Gastroesophageal sphincter (tissue), 4 donors: ENCODE data around the gene GRIA4. TPM values are rescaled to one million over a fixed set of nuclear protein-coding genes. Genes with fewer than 3 reads are reported as not detected.

Experiments
- ATAC-seq: fragments of 150-250 bp; one replicate; pipeline ENCODE4 v1.9.1; 2016; ENCODE audit warnings: mild to moderate bottlenecking, moderate library complexity
- H3K27ac ChIP-seq, 4 donors: fragments of 200-600 bp; sonication (generic) in 3 of 4; 1 replicate in 3 of 4; 2 replicates in 1 of 4; pipeline ENCODE4 v1.5.1; 2016 to 2019
- H3K27me3 ChIP-seq: fragments of 200-600 bp; sonication (generic); one replicate; pipeline ENCODE4 v1.5.1; 2019
- H3K36me3 ChIP-seq, 2 donors: fragments of 200-600 bp; sonication (generic); one replicate each; pipeline ENCODE4 v1.5.1; 2019; ENCODE audit warnings: control low read depth in 1 of 2
- H3K4me1 ChIP-seq, 3 donors: fragments of 200-600 bp; sonication (generic); 1 replicate in 2 of 3; 2 replicates in 1 of 3; pipeline ENCODE4 v1.5.1; 2016 to 2019; ENCODE audit warnings: control low read depth in 2 of 3
- H3K4me3 ChIP-seq, 2 donors: fragments of 200-600 bp; sonication (generic); one replicate each; pipeline ENCODE4 v1.5.1; 2019; ENCODE audit warnings: mild to moderate bottlenecking in 1 of 2, moderate library complexity in 1 of 2
- H3K9me3 ChIP-seq, 3 donors: fragments of 200-600 bp; sonication (generic); one replicate each; pipeline ENCODE4 v1.5.1; 2017 to 2019; ENCODE audit warnings: control low read depth in 2 of 3
- EP300 ChIP-seq: sonication (generic); formaldehyde crosslinking; IDR thresholded peaks from one replicate; pipeline ENCODE4 v1.6.1; 2017; ENCODE audit warnings: antibody characterized with exemption, mild to moderate bottlenecking
- POLR2A ChIP-seq, 2 donors: fragments of 450-650 bp; IDR thresholded peaks; one replicate each; pipeline ENCODE4 v1.6.1; 2017; ENCODE audit warnings: antibody characterized with exemption in 2 of 2, mild to moderate bottlenecking in 2 of 2, moderate library complexity in 1 of 2
- POLR2AphosphoS5 ChIP-seq: sonication (generic); formaldehyde crosslinking; IDR thresholded peaks from one replicate; pipeline ENCODE4 v1.6.1; 2017; ENCODE audit warnings: antibody characterized with exemption
- WGBS, 2 donors: methylation state at CpG; one replicate each; pipeline ENCODE4 v1.1.5; 2018; ENCODE audit warnings: low coverage in 1 of 2; 5-methylcytosine and 5-hydroxymethylcytosine counted together
- total RNA-seq, 4 donors: library from RNA; depleted of rRNA; stranded (reverse); fragments of >200 nt; gene quantifications; one replicate each; pipeline ENCODE4 v1.1.0, GENCODE V29; 2016
- TF ChIP-seq, protein P1 (sequence below), 4 experiments: fragments of 200-600 bp in 2 of 4; fragments of 450-650 bp in 2 of 4; sonication (generic) in 1 of 4; IDR thresholded peaks; one replicate each; pipeline ENCODE4 v1.5.1; 2017 to 2019; ENCODE audit warnings: antibody characterized with exemption in 4 of 4, mild to moderate bottlenecking in 2 of 4, moderate library complexity in 2 of 4

GRIA4 gene
- total RNA-seq, 4 donors from 2014 or later: 0.47 to 1.2 TPM; not detected in 2

DNA sequence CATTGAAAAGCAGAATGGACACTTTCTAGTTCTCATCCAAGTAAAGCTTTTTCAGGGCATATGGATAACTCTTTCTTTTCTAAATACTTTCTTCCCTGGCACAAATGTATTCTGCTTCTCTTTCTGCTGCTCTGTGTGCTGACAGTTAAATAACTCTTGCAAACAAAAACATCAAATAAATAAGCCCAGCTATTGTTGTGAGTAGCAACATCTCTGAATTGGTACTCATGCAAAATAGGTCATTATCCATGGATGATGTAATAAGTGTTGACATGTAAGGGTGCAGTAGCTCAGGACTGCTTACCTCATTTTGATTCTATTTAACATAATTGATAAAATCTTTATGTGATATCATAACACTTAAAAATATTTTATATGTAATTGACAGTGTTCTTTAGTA is 247.9 kb downstream of the GRIA4 start:
- H3K4me1 ChIP-seq: peaks cover 0 to 6% (median 0%) of the 10 kb centered on the region in 3 donors
- no peak for ATAC-seq
- H3K27me3 ChIP-seq: no peaks in the 10 kb centered on the region
- H3K4me3 ChIP-seq: no peak overlapping the region
- no peaks in the 10 kb centered on the region for H3K9me3 ChIP-seq
- no peaks in the 10 kb centered on the region for H3K36me3 ChIP-seq
- TF ChIP-seq POLR2AphosphoS5 (no peak), EP300 (no peak), POLR2A (IDR thresholded peaks at IDR 0.05) (no peak)
- TF ChIP-seq, protein P1, sequence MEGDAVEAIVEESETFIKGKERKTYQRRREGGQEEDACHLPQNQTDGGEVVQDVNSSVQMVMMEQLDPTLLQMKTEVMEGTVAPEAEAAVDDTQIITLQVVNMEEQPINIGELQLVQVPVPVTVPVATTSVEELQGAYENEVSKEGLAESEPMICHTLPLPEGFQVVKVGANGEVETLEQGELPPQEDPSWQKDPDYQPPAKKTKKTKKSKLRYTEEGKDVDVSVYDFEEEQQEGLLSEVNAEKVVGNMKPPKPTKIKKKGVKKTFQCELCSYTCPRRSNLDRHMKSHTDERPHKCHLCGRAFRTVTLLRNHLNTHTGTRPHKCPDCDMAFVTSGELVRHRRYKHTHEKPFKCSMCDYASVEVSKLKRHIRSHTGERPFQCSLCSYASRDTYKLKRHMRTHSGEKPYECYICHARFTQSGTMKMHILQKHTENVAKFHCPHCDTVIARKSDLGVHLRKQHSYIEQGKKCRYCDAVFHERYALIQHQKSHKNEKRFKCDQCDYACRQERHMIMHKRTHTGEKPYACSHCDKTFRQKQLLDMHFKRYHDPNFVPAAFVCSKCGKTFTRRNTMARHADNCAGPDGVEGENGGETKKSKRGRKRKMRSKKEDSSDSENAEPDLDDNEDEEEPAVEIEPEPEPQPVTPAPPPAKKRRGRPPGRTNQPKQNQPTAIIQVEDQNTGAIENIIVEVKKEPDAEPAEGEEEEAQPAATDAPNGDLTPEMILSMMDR (IDR thresholded peaks at IDR 0.05): no peak
- no peak overlapping the region for H3K27ac ChIP-seq

DNA sequence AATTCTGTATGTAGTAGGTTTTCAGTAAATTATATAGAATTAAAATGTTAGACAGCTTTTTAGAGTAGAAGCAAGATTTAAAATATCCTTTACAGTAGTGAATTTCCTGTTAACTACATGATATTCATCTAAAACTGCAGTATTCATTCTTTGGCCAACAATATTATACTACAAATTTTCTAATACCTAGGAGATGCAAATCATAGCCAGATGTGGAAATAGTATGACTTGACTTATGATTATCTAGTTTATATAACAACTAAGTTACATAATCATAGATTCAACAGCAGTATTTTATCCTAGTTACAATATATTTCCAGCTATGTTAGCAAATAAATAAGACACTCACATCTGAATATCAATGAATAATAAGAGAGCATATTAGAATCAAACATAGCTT is 249.0 kb downstream of the GRIA4 start:
- Histone ChIP-seq H3K9me3 (no peaks in the 10 kb centered on the region), H3K36me3 (no peaks in the 10 kb centered on the region), H3K27ac (no peak overlapping the region), H3K27me3 (no peaks in the 10 kb centered on the region), H3K4me3 (no peak overlapping the region), H3K4me1 (no peaks in the 10 kb centered on the region)
- TF ChIP-seq, protein P1 (IDR thresholded peaks at IDR 0.05): no peak
- TF ChIP-seq EP300 (no peak), POLR2AphosphoS5 (no peak), POLR2A (IDR thresholded peaks at IDR 0.05) (no peak)
- no peak for ATAC-seq

DNA sequence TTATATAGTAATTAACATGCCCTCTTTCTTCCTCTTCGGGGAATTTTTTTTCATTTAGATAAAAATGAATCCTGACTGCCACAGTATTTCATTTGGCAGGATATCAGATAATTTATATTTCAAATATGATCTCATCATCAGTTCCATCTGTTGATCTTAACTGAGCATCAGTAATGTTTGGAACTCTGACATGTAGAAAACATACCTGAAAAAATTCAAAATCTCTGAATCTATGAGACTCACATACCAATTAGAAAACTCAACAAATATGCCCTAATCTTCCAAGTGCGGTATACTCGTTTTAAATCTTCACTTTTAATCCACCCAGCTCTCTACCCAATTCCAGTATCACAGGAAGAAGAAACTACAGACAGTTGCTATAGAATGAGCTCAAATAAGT is 250.2 kb downstream of the GRIA4 start:
- Histone ChIP-seq H3K36me3 (no peaks in the 10 kb centered on the region), H3K27me3 (no peaks in the 10 kb centered on the region), H3K9me3 (no peaks in the 10 kb centered on the region), H3K27ac (no peak overlapping the region), H3K4me1 (no peaks in the 10 kb centered on the region), H3K4me3 (no peak overlapping the region)
- TF ChIP-seq POLR2A (IDR thresholded peaks at IDR 0.05) (no peak), EP300 (no peak), POLR2AphosphoS5 (no peak)
- TF ChIP-seq, protein P1 (IDR thresholded peaks at IDR 0.05): no peak
- no peak for ATAC-seq
- 75 to 87% methylated on average over 3 of the region's 3 CpGs for WGBS, 2 donors

DNA sequence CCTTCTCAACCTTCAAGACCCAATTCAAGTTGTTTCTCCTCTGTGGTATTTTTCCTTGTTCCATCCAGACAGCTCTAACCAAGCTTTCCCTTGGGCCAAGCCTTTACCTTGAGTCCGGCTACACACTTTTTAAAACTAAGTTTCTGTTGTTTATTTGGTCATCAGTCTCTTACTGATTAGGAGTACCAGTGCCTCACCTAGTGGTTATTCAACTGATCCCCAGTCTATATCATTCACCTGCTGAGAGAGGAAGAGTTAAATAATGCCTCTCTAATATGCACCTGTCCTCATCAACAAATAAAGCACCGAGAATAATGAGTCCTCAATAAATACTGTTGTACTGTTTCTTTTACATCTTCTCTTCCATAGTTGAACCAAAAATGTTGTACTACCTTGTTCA is 251.4 kb downstream of the GRIA4 start:
- Histone ChIP-seq H3K27ac (no peak overlapping the region), H3K27me3 (no peaks in the 10 kb centered on the region), H3K4me3 (no peak overlapping the region), H3K4me1 (no peaks in the 10 kb centered on the region), H3K9me3 (no peaks in the 10 kb centered on the region), H3K36me3 (no peaks in the 10 kb centered on the region)
- no peak for ATAC-seq
- WGBS, 2 donors: 73 to 79% methylated on average over 2 of the region's 2 CpGs
- TF ChIP-seq POLR2AphosphoS5 (no peak), EP300 (no peak), POLR2A (IDR thresholded peaks at IDR 0.05) (no peak)
- TF ChIP-seq, protein P1 (IDR thresholded peaks at IDR 0.05): no peak

DNA sequence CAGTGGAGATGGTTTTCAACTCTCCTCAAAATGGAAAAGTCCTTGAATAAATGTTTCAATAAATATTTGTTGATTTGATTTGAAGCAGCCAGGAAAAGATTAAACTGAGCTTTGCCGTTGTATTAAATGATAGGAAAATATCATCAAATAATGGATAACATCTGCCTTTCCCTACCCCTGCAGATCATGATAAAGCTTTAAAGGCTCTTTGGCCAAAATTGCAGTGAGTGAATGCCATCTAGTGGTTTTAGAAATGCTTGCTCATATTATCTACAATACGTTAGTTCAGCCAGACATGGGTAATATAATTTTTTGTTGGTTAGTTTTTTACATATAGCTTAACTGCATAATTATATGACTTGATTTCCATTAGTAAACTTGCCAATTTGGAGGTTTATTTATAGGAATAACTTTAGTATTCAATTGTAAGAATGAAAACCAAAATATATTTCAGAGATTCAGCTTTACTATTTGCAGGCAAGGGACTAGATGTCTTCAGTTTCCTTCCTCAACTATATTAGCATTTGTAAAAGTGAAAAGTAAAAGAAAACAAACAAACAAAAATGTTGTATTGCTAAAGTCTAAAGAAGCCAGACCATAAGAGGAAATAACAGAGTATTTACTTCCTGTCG is 253.0 kb downstream of the GRIA4 start:
- no peak for TF ChIP-seq POLR2AphosphoS5
- TF ChIP-seq, protein P1 (IDR thresholded peaks at IDR 0.05): peak; percentile 34 to 63 (median 54)
- WGBS, 2 donors: 19 to 27% methylated on average over 3 of the region's 3 CpGs
- no peak overlapping the region for H3K4me3 ChIP-seq
- ATAC-seq: no peak
- no peaks in the 10 kb centered on the region for H3K4me1 ChIP-seq
- no peaks in the 10 kb centered on the region for H3K27me3 ChIP-seq
- no peak overlapping the region for H3K27ac ChIP-seq
- H3K36me3 ChIP-seq: no peaks in the 10 kb centered on the region
- H3K9me3 ChIP-seq: no peaks in the 10 kb centered on the region
